ENCODE data around the gene LPCAT3.
A peak's percentile ranks its signal among the peaks of the same experiment; 100 is the strongest.
"Not testable (repeated sequence)": the region's sequence is repeated elsewhere in the genome, so short reads cannot be mapped to it uniquely, and the experiment has no call there.

LPCAT3 gene, protein sequence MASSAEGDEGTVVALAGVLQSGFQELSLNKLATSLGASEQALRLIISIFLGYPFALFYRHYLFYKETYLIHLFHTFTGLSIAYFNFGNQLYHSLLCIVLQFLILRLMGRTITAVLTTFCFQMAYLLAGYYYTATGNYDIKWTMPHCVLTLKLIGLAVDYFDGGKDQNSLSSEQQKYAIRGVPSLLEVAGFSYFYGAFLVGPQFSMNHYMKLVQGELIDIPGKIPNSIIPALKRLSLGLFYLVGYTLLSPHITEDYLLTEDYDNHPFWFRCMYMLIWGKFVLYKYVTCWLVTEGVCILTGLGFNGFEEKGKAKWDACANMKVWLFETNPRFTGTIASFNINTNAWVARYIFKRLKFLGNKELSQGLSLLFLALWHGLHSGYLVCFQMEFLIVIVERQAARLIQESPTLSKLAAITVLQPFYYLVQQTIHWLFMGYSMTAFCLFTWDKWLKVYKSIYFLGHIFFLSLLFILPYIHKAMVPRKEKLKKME

GRCh38 chr12:7018350-7019042 lies at the start of gene LPCAT3:
TSS of gene LPCAT3 (minus strand) at chr12:7018476. CDS start at chr12:7018424, 52 bp downstream.
- peak; percentile 98 for DNase-seq

DNA sequence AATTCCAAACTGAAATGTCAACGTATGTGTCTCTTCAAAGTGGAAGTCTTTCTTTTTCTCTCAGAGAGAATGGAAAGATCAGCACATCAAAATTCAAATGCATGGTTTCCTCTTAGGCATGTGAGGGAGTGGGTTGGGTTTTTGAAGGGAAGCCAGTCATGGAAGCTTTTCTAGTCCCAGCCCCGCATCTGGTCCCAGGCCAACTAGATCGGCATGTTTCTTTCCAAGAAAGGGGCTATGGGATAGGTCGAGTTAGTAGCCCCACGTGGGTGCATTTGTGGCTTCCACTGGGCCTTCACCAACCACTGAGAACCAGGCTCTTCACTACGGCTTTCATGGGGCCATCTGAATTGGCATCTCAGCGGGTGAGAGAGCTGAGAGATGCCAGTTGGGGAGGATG lies 48.8 kb upstream of the LPCAT3 start:
- DNase-seq: no peak

DNA sequence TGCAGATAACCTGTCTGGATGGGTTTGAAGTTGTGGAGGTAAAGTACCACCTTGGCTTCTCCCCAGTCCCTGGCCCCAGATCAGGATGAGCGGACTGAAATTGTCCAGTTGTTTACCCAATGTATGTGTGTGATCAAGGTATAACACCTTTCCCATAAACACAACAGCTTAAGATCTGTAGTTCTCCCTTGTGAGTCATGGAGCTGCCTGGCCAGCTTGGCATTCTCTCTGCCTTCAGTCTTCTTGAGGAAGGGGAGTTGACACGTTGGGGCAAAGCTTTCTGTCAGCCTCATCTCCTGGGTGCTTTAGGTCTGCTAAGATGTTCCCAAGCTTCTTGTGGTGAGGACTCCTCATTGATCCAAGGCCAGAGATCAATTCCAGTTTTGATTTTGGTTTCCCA lies 48.3 kb upstream of the LPCAT3 start:
- DNase-seq: no peak

- no peak for DNase-seq
Observed at GRCh38 chr12:7065073-7065623, 46.9 kb upstream of the LPCAT3 start.

GRCh38 chr12:7064516-7064915 lies 46.2 kb upstream of the LPCAT3 start:
- no peak for DNase-seq

GRCh38 chr12:7061596-7061995 lies 43.3 kb upstream of the LPCAT3 start:
- DNase-seq: no peak

DNA sequence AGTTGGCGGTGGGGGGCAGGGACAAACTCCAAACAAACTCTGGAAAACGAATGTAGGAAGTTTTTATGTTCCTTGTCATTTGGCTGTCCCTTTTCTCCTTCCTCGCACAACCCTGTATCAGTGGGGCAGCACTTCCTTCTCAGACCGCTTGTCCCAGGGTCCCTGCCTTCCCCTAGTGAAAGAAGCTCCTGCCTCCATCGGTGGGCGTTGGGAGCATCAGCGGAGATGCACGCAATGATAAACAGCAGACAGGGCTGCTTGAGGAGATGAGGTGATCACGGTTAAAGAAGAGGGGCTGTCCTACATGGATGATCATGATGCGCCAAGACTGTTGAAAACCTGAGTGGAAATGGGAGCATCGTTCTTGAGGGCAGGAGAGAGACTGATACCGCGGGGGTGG lies 42.9 kb upstream of the LPCAT3 start:
- DNase-seq: no peak

- DNase-seq: no peak
Observed at GRCh38 chr12:7060353-7060954, 42.2 kb upstream of the LPCAT3 start, which contains the start of gene C1S. TSS of gene C1S (plus strand) at chr12:7060718. CDS start at chr12:7061913, 1,195 bp downstream.

DNA sequence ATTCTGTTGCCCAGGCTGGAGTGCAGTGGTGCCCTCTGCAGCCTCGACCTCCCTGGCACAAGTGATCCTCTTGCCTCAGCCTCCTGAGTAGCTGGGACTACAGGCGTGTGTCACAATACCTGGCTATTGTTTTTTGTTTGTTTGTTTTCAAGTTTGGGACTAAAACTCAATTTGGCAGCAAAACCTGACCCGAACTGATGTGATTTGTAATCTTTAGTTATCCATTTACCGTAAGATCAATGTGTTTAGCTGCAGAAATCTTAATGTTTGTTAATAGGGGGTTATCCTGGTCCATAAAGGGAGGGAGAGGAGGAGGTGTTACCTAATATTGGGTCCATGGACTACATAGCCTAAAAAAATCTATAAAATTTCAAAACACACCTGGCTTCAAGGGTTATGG lies 41.5 kb upstream of the LPCAT3 start:
- no peak for DNase-seq

GRCh38 chr12:7058850-7059395 lies 40.6 kb upstream of the LPCAT3 start:
- no peak for DNase-seq

DNA sequence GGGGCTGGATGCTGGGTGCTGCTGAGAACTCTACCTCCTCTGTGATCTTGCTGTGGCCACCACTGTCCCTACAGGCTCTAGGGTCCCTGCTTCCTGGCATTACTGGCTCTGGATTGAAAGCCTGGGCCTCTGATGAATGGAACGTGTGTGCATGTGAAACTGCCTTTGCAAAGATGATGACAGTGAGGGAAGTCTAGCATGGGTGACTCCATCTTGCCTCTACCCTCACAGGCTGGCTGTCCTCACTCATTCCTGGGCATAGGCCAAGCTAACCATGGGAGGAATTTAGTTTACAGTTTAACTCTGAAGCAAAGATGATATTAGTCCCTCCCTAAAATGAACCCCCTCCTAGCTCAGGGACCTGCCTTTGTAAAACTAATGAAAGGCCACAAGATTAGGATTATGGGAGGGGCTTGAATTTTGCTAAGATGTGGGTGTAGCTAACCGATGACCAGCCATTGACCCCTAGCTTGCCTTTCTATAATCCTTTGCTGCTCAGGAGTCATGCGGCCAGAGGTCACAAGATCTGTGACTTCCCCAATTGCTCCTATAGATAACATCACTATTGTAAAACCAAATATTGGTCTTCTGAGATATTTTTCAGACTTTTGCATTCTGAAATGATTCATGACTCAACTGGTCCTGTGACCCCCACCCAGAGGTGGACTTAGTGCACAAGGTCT lies 40.0 kb upstream of the LPCAT3 start:
- DNase-seq: no peak

- DNase-seq: not testable (repeated sequence)
Observed at GRCh38 chr12:7055736-7056135, 37.5 kb upstream of the LPCAT3 start.

- DNase-seq: no peak
Observed at GRCh38 chr12:7054925-7055324, 36.6 kb upstream of the LPCAT3 start.

GRCh38 chr12:7049973-7050372 lies 31.7 kb upstream of the LPCAT3 start:
- not testable (repeated sequence) for DNase-seq

GRCh38 chr12:7049445-7049951 lies 31.2 kb upstream of the LPCAT3 start:
- not testable (repeated sequence) for DNase-seq

- DNase-seq: no peak
Observed at GRCh38 chr12:7047306-7047705, 29.0 kb upstream of the LPCAT3 start.

DNA sequence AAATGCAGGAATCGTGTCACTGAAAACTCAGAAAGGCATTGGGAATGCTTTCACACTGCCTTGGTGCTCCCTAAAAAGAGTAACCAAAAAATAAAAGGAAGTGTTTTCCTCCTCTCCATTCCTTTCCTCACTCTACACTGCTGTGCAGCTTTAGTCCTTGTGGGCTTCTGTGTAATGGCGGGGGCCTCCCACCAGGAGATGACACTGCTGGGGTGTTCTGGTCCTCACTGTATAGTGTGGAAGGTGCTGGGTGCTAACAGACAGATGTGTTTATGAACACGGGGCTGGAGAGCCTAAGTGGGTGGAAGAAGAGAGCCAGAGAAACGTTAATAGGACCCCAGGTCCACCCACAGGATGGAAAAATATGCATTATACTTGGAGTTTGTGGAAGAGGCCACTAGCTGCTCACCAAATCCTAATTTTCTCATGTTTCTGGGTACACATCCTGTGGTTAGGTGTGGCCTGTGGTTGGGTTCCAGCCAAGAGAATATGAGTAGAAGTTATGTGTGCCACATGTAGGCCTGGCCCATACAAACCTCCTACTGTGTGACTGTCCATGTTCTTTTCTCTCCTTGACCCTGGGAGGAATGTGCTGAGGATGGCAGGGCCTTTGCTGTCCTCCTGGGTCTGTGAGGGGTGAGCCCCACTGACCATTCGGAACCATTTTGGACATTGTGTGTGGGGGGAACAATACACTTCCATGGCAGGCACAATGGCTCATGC lies 28.3 kb upstream of the LPCAT3 start:
- DNase-seq: no peak

DNA sequence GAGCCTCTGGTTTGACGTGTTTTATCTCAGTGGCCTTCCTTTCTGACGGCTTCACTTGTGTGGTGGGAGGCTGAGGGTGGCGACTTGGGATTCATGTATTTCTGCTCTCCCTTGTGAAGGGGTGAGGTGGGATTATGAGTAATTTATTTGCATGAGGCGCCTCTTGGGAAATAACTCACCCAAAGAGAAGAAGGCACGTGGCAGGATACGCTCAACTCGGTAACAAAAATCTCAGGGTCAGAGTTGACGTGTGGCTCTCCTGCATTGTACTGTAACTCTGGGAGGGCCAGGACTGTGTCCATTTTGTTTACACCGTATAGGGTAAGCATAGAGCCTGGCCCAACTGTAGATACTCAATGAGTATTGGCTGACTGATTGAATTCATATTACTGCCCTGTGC lies 27.6 kb upstream of the LPCAT3 start:
- DNase-seq: no peak

DNA sequence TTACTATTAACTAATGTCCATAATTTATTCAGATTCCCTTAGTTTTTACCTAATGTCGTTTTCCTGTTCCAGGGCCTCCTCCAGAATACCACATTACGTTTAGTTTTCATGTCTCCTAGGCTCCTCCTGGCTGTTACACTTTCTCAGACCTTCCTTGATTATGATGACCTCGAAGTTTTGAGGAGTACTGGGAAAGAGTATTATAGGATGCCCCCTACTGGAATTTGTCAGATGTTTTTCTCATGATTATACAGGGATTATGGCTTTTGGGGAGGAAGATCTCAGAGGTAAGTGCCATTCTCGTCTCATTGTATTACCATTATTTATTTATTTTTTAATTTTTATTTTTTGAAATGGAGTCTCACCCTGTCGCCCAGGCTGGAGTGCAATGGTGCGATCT lies 24.6 kb upstream of the LPCAT3 start:
- DNase-seq: no peak

DNA sequence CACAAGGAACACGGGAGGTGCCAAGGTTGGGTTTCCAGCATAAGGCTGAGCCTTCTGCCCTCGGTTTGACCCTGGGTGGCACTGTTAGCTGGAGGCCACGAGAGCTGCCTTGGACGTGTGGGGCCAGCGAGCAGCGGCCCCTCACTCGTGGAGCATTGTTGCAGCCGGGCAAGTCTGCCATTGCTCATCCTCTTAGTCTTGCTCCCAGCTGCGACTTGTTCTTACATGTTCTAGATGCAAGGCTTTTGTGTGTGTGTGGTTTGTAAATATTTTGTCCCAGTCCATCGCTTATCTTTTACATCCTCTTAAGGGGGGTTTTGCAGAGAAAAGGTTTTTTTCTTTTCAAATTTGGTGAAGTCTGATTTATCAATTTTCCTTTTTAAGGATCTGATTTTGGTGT lies 21.1 kb upstream of the LPCAT3 start:
- no peak for DNase-seq

DNA sequence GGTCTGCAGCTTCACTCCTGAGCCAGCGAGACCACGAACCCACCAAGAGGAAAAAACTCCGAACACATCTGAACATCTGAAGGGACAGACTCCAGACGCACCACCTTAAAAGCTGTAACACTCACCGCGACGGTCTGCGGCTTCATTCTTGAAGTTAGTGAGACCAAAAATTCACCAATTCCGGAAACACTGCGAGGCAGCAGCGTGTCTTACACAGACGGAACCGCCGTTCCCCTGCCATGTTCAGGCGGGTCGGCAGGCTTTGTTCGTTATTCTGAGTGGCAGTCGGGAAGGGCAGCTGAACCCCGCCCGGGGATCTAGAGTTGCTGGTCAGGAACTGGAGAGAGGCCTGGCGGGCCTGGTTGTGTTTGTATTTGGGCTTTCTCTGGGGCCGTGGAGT lies 20.3 kb upstream of the LPCAT3 start:
- DNase-seq: no peak

DNA sequence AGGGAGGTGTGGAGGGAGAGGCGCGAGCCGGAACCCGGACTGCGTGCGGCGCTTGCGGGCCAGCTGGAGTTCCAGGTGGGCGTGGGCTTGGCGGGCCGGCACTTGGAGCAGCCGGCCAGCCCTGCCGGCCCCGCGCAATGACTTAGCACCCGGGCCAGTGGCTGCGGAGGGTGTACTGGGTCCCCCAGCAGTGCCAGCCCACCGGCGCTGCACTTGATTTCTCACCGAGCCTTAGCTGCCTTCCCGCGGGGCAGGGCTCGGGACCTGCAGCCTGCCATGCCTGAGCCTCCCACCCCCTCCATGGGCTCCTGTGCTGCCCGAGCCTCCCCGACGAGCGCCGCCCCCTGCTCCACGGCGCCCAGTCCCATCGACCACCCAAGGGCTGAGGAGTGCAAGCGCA lies 19.1 kb upstream of the LPCAT3 start:
- DNase-seq: not testable (repeated sequence)
